ENCODE results near the gene NAA20.

DNA sequence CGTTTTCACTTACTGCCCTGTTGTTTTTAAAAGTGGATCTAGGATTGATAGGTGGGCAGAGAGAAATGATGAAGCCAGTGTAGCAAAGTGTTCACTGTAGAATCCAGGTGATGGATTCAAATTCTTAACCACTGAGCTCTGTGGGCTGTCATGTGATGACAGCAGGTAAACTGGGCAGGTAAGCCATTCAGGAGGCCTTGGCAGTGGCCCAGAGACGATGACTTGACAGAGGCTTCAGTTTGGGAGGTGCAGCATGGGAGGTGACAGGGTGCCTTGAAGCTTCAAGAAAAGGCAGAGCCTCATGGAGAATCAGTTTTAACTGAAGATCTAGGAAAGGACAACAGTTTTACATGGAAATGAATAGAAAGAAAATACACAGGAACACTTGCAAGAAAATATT is 2.0 kb downstream of the NAA20 start:
- TF ChIP-seq, protein P1, sequence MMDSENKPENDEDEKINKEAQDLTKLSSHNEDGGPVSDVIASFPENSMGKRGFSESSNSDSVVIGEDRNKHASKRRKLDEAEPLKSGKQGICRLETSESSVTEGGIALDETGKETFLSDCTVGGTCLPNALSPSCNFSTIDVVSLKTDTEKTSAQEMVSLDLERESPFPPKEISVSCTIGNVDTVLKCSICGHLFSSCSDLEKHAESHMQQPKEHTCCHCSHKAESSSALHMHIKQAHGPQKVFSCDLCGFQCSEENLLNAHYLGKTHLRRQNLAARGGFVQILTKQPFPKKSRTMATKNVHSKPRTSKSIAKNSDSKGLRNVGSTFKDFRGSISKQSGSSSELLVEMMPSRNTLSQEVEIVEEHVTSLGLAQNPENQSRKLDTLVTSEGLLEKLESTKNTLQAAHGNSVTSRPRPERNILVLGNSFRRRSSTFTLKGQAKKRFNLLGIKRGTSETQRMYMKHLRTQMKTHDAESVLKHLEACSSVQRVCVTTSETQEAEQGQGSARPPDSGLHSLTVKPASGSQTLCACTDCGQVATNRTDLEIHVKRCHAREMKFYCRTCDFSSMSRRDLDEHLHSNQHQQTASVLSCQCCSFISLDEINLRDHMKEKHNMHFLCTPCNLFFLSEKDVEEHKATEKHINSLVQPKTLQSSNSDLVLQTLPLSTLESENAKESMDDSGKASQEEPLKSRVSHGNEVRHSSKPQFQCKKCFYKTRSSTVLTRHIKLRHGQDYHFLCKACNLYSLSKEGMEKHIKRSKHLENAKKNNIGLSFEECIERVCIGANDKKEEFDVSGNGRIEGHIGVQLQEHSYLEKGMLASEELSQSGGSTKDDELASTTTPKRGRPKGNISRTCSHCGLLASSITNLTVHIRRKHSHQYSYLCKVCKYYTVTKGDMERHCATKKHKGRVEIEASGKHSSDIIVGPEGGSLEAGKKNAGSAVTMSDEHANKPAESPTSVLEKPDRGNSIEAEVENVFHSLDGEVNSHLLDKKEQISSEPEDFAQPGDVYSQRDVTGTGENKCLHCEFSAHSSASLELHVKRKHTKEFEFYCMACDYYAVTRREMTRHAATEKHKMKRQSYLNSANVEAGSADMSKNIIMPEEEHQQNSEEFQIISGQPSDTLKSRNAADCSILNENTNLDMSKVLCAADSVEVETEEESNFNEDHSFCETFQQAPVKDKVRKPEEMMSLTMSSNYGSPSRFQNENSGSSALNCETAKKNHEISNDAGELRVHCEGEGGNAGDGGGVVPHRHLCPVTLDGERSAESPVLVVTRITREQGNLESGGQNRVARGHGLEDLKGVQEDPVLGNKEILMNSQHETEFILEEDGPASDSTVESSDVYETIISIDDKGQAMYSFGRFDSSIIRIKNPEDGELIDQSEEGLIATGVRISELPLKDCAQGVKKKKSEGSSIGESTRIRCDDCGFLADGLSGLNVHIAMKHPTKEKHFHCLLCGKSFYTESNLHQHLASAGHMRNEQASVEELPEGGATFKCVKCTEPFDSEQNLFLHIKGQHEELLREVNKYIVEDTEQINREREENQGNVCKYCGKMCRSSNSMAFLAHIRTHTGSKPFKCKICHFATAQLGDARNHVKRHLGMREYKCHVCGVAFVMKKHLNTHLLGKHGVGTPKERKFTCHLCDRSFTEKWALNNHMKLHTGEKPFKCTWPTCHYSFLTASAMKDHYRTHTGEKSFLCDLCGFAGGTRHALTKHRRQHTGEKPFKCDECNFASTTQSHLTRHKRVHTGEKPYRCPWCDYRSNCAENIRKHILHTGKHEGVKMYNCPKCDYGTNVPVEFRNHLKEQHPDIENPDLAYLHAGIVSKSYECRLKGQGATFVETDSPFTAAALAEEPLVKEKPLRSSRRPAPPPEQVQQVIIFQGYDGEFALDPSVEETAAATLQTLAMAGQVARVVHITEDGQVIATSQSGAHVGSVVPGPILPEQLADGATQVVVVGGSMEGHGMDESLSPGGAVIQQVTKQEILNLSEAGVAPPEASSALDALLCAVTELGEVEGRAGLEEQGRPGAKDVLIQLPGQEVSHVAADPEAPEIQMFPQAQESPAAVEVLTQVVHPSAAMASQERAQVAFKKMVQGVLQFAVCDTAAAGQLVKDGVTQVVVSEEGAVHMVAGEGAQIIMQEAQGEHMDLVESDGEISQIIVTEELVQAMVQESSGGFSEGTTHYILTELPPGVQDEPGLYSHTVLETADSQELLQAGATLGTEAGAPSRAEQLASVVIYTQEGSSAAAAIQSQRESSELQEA (IDR thresholded peaks at IDR 0.05; ENCODE audit: low read depth) = no peak
- TF ChIP-seq RBFOX2 (IDR thresholded peaks at IDR 0.05; ENCODE audit: low read depth, low read length) (no peak), ZNF23 (CRISPR knock-in tag; IDR thresholded peaks at IDR 0.05) (no peak), PCBP1 (IDR thresholded peaks at IDR 0.05; ENCODE audit: low read depth, low read length, poor library complexity, severe bottlenecking) (no peak), ZFP1 (CRISPR knock-in tag; IDR thresholded peaks at IDR 0.05) (no peak), E2F1 (CRISPR knock-in tag; IDR thresholded peaks at IDR 0.05) (no peak), NFYB (IDR thresholded peaks at IDR 0.05; ENCODE audit: extremely low read depth, insufficient read length) (no peak), GABPA (tag; conservative IDR thresholded peaks at IDR 0.05; ENCODE audit: low read depth) (no peak), THRAP3 (IDR thresholded peaks at IDR 0.05; ENCODE audit: borderline replicate concordance) (no peak), CTBP1 (IDR thresholded peaks at IDR 0.05; ENCODE audit: borderline replicate concordance) (no peak), RNF2 (IDR thresholded peaks at IDR 0.05) (no peak)
- TF ChIP-seq, protein P2, sequence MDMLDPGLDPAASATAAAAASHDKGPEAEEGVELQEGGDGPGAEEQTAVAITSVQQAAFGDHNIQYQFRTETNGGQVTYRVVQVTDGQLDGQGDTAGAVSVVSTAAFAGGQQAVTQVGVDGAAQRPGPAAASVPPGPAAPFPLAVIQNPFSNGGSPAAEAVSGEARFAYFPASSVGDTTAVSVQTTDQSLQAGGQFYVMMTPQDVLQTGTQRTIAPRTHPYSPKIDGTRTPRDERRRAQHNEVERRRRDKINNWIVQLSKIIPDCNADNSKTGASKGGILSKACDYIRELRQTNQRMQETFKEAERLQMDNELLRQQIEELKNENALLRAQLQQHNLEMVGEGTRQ (CRISPR knock-in tag; IDR thresholded peaks at IDR 0.05) = no peak

All from K562 (cell line).